HK-2 (cell line): ENCODE results near the gene NOVA1.

Experiments
- DNase-seq: peaks from one replicate; pipeline ENCODE4 v3.0.0-alpha.2; 2018; ENCODE audit not compliant: unreplicated experiment

Gene NOVA1

GRCh38 chr14:26448181-26448855 is 149.5 kb downstream of the NOVA1 start:
- DNase-seq, result no peak

- DNase-seq, result no peak
These were observed 153.0 kb downstream of the NOVA1 start for GRCh38 chr14:26444822-26445221.

GRCh38 chr14:26443654-26444053 is 154.2 kb downstream of the NOVA1 start:
- no peak for DNase-seq

- no peak for DNase-seq
These were observed 168.6 kb downstream of the NOVA1 start for GRCh38 chr14:26429205-26429604.

- no peak for DNase-seq
These were observed 170.7 kb downstream of the NOVA1 start for GRCh38 chr14:26427097-26427496.

- no peak for DNase-seq
These were observed 173.3 kb downstream of the NOVA1 start for GRCh38 chr14:26424537-26424936.

- DNase-seq, result no peak
These were observed 182.2 kb downstream of the NOVA1 start for GRCh38 chr14:26415618-26416123.

- DNase-seq, result no peak
These were observed 182.9 kb downstream of the NOVA1 start for GRCh38 chr14:26414926-26415325.

- DNase-seq, result no peak
These were observed 183.7 kb downstream of the NOVA1 start for GRCh38 chr14:26414103-26414502.

- no peak for DNase-seq
These were observed 185.4 kb downstream of the NOVA1 start for GRCh38 chr14:26412421-26412820.

- DNase-seq, result no peak
These were observed 187.6 kb downstream of the NOVA1 start for GRCh38 chr14:26410189-26410685.

- DNase-seq, result no peak
These were observed 192.9 kb downstream of the NOVA1 start for GRCh38 chr14:26404927-26405326.

GRCh38 chr14:26403760-26404159 is 194.1 kb downstream of the NOVA1 start:
- no peak for DNase-seq

GRCh38 chr14:26402126-26402525 is 195.7 kb downstream of the NOVA1 start:
- DNase-seq, result no peak

GRCh38 chr14:26401179-26401968 is 196.5 kb downstream of the NOVA1 start:
- DNase-seq, result no peak

- no peak for DNase-seq
These were observed 197.5 kb downstream of the NOVA1 start for GRCh38 chr14:26400373-26400772.

- DNase-seq, result no peak
These were observed 199.2 kb downstream of the NOVA1 start for GRCh38 chr14:26398616-26399015.
